Right cardiac atrium (tissue), 5 donors: ENCODE measurements around the gene FHIT. TPM values are rescaled to one million over a fixed set of nuclear protein-coding genes. Genes with fewer than 3 reads are reported as not detected.

Experiments
- ATAC-seq, 2 donors: fragments of 200-7000 bp; cut with Tn5 transposase; one replicate each; pipeline versions ENCODE4 v1.8.0 to v1.9.1; 2020; ENCODE audit warnings: moderate library complexity in 2 of 2, mild to moderate bottlenecking in 1 of 2
- DNase-seq, 3 donors: peaks; one replicate each; pipeline ENCODE4 v3.0.0-alpha.2; 2020
- H3K27ac ChIP-seq: one replicate; pipeline ENCODE4 v1.5.1; 2013; ENCODE audit warnings: mild to moderate bottlenecking, low read length, control low read depth, moderate library complexity
- H3K27me3 ChIP-seq: one replicate; pipeline ENCODE4 v1.6.1; 2013; ENCODE audit not compliant: control insufficient read depth, insufficient read depth
- H3K4me1 ChIP-seq: one replicate; pipeline ENCODE4 v1.6.1; 2013; ENCODE audit warnings: low read length; ENCODE audit not compliant: control insufficient read depth, insufficient read depth
- H3K4me3 ChIP-seq: one replicate; pipeline ENCODE4 v1.5.1; 2013; ENCODE audit warnings: low read length, control low read depth
- H3K9me3 ChIP-seq: one replicate; pipeline ENCODE4 v1.6.1; 2013; ENCODE audit warnings: low read length; ENCODE audit not compliant: control insufficient read depth
- WGBS: extraction: QIAGEN DNeasy Blood & Tissue Kit; methylation state at CpG from one replicate; pipeline ENCODE4 v1.1.7; 2013; 5-methylcytosine and 5-hydroxymethylcytosine counted together
- intact Hi-C, 4 donors: fragments of 100-400 bp; cut with DNase I; formaldehyde crosslinking; loops; one replicate each; pipeline versions ENCODE4 v1.11.0 to v1.14.0; 2022 to 2023
- polyA plus RNA-seq: library from polyadenylated mRNA; stranded (reverse); fragments of 200-250 nt; gene quantifications from one replicate; pipeline ENCODE4 v1.2.3, GENCODE V29; 2013
- total RNA-seq, 4 donors: library from RNA; stranded (reverse); fragmentation: NEBNext Ultra II Directional; extraction: Animal tissue kit (Norgen Biotek cat#: 25700); gene quantifications; one replicate each; pipeline ENCODE4 v1.2.1, GENCODE V29; 2021
- donor health status: healthy with polysubstance abuse.
- donor health status: DM: no; HTN: yes; CAD: no.
- donor health status: DM: no; HTN: no; CAD: no.
- donor health status: DM: no; HTN: yes; CAD: no; lungs with severe emphysema.
- donor health status: DM: yes; HTN: yes; CAD: no.

Gene FHIT
- total and polyA plus RNA-seq, 5 donors, result 16.5 to 25.8 (median 21.4) TPM

DNA sequence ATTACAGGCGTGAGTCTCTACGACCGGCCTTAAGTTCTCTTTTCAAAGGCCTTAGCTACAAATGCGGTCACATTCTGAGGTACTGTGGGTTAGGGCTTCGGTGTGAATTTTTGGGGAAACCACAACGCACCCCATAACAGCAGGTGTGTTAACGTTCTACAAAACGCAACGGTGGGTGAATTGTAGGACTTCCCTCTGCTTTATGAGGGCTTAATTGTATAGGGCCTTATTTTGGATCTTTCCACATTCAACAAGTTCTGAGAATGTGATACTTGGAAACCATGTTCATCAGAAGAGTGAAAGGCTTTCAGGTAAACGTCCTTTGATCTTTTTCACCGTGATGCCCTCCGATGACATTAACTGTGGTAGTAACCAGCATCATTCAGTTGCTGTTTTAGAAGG, 1202.8 kb downstream of the FHIT start:
- H3K4me1 ChIP-seq, result no peaks in the 10 kb centered on the region

DNA sequence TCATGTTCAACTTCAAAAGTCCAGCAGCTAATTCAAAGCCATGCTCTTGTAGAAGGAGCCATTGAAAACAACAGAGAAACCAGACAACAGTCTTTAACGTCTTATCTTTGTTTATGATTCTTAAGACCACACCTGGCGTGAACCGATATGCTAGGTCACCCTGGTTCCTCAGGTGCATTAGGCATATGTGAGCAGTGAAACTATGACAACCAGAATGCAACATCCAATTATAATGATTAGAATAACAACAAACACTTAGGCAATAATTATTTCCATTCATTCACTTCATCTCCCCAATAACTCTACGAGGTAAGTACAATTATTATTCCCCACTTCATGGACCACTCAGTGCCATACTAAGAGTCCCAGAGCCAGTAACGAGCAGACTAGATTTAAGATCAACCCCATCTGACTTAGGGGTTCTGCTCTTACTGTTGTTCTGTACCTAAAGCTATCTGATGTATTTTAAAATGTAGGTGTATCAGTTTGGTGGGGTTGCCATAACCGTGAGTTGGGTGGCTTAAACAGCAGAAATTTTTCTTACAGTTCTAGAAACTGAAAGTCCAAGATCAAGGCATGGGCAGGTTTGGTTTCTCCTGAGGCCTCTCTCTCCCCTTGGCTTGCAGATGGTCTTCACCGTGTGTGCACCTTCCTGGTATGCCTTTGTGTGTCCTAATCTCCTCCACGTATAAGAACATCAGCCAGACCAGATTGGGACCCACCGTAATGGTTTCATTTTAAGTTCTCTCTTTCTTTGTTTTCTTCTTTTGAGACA, 1203.6 kb downstream of the FHIT start:
- intact Hi-C loops, result no loop called here
- no peaks in the 10 kb centered on the region for H3K27me3 ChIP-seq
- ATAC-seq (no peak), DNase-seq (no peak)
- no peak overlapping the region for H3K27ac ChIP-seq
- no peaks in the 10 kb centered on the region for H3K9me3 ChIP-seq
- H3K4me3 ChIP-seq, result no peak overlapping the region
- no peaks in the 10 kb centered on the region for H3K4me1 ChIP-seq
- WGBS, result 89% methylated on average over 9 of the region's 9 CpGs

More for the DNA sequence above, 1202.8 kb downstream of the FHIT start:
- Histone ChIP-seq H3K27ac (no peak overlapping the region), H3K9me3 (no peaks in the 10 kb centered on the region), H3K27me3 (no peaks in the 10 kb centered on the region), H3K4me3 (no peak overlapping the region)
- intact Hi-C loops, result no loop called here
- ATAC-seq (no peak), DNase-seq (no peak)
- WGBS, result 92% methylated on average over 12 of the region's 12 CpGs

DNA sequence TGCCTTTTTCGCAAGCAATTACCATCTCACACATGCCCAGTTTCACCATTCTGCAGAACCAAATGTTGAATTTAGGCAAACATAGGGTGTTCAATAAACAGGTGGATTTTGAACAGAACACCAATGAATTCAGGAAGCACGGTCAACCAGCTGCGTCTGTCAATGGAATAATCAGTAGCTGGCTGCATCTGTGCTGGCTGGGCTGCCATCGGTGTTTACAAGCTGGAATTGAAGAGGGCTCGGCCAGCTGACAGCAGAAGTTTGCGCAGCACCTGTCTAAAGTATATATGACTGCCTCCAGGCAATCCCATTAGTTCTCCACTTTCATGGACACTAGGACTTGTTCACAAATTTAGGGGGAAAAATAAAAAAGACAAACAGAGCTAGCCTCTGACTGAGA, 1205.0 kb downstream of the FHIT start:
- Histone ChIP-seq H3K4me3 (no peak overlapping the region), H3K27ac (no peak overlapping the region), H3K4me1 (no peaks in the 10 kb centered on the region), H3K27me3 (no peaks in the 10 kb centered on the region), H3K9me3 (no peaks in the 10 kb centered on the region)
- intact Hi-C loops, result no loop called here
- DNase-seq, result no peak
- no peak for ATAC-seq
- 80% methylated on average over 6 of the region's 6 CpGs for WGBS

DNA sequence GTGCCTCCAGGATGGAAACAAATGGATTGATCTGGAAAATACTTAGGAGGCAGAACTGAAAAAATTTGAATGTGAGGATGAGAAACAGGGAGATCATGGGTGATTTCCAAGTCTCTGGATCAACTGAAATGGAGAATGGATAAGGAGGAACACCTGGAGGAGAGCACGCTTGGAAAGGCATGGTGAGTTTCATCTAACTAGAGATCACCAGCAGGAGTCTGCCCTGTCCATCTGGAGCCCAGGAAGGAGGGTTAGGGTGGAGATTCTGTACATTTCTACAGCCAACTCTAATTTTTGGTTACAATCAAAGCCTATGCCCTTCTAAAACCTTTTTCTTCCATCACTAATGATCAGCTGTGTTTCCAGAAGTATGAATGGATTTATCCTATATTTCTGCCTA, 1205.6 kb downstream of the FHIT start:
- H3K27ac ChIP-seq, result no peak overlapping the region
- no peak for DNase-seq
- no peaks in the 10 kb centered on the region for H3K9me3 ChIP-seq
- no peaks in the 10 kb centered on the region for H3K27me3 ChIP-seq
- no peaks in the 10 kb centered on the region for H3K4me1 ChIP-seq
- H3K4me3 ChIP-seq, result no peak overlapping the region
- no peak for ATAC-seq
- intact Hi-C loops, result no loop called here
- 98% methylated on average over 1 of the region's 1 CpG for WGBS

DNA sequence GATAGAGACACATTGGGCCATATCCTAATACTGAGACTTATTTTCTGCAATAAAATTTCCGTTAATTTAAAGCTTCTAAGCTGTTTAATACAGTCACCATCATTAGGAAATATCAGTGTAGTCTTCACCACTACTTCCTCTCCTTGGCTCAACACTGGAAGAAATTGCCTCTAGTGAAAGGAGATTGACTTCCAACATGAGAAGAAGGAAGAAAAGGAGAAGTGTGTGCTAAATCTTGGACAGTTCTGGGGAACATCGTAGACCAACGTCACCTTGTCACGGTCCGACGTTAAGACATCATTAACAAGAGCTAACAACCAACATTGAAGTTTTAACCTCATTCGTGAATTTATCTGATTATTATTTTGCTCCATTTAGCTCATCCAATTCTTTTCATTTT, 1214.4 kb downstream of the FHIT start:
- intact Hi-C loops, result no loop called here
- Histone ChIP-seq H3K4me3 (no peak overlapping the region), H3K9me3 (no peaks in the 10 kb centered on the region), H3K27ac (no peak overlapping the region), H3K27me3 (no peaks in the 10 kb centered on the region), H3K4me1 (no peaks in the 10 kb centered on the region)
- no peak for ATAC-seq
- 92% methylated on average over 7 of the region's 7 CpGs for WGBS
- DNase-seq, result no peak

DNA sequence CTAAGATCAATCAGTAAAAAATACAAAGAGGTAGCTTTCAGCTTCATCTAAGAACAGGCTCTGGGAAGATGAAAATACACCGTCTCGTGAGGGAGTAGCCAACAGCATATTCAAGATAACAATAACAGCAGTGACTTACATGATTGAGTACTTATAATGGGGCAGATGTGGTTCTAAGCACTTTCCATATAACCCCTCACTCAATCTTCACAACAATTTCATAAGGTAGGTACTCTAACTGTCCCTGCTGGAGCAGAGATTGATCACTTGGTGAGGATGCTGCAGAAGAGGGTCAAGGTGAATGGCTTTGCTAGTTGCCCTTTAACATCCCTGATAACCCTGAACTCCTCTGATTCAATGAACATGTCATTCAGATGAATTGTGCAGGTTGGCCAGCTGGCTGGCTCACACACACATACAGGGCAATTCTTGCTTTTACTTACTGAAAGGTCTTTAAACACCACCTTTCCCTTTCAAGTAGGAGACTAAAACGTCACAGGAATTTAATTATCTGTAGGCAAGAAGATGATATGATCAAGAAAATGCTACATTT, 1217.3 kb downstream of the FHIT start:
- intact Hi-C loops, result no loop called here
- ATAC-seq, result no peak
- WGBS, result 61% methylated on average over 3 of the region's 3 CpGs

DNA sequence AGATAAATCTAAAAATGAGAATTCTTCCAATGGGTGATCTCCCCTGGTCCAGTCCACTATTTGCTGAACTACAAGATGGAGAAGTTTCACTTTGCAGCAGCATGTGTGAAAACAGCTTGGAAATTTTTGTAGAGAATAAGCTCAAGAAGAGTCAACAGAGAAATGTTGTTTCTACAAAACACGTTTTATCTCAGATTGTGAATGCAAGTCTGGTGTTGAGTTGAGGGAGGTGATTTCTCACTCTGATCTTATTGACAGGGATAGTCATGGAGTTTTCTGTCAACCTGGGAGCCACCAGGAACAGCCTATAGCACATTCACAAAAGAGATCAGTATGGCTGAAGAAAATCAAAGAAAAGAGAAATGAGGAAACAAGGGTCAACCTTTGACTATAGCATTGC, 1220.3 kb downstream of the FHIT start:
- intact Hi-C loops, result no loop called here
- ATAC-seq (no peak), DNase-seq (no peak)
- Histone ChIP-seq H3K27me3 (no peaks in the 10 kb centered on the region), H3K27ac (no peak overlapping the region), H3K9me3 (no peaks in the 10 kb centered on the region), H3K4me1 (no peaks in the 10 kb centered on the region), H3K4me3 (no peak overlapping the region)
- WGBS, result 70% methylated on average over 1 of the region's 1 CpG

More for the DNA sequence above, 1217.3 kb downstream of the FHIT start:
- H3K4me1 ChIP-seq, result no peaks in the 10 kb centered on the region
- H3K27ac ChIP-seq, result no peak overlapping the region
- H3K9me3 ChIP-seq, result no peaks in the 10 kb centered on the region
- H3K27me3 ChIP-seq, result no peaks in the 10 kb centered on the region
- no peak for DNase-seq
- H3K4me3 ChIP-seq, result no peak overlapping the region

DNA sequence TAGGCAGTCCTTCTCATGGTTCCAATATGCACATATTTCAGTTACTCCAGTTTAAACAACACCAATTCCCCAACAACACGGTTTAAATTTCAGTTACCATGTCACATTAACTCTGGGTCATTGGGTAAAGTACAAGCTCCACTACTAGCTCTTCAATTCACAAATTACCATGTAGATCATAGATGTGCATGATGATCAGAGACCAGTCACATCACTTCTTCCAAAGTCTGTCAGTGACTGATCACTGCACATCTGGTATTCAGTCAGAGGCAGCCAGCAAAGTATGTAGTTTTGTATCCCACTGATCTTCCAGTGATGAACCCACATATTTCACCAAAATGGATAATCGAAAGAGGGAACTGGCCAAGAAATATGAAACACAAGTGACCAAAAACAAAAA, 1223.0 kb downstream of the FHIT start:
- 89% methylated on average over 2 of the region's 2 CpGs for WGBS
- no peak for ATAC-seq
- H3K27me3 ChIP-seq, result no peaks in the 10 kb centered on the region
- intact Hi-C loops, result no loop called here
- no peak overlapping the region for H3K27ac ChIP-seq
- no peaks in the 10 kb centered on the region for H3K9me3 ChIP-seq
- no peak overlapping the region for H3K4me3 ChIP-seq
- DNase-seq, result no peak
- no peaks in the 10 kb centered on the region for H3K4me1 ChIP-seq

DNA sequence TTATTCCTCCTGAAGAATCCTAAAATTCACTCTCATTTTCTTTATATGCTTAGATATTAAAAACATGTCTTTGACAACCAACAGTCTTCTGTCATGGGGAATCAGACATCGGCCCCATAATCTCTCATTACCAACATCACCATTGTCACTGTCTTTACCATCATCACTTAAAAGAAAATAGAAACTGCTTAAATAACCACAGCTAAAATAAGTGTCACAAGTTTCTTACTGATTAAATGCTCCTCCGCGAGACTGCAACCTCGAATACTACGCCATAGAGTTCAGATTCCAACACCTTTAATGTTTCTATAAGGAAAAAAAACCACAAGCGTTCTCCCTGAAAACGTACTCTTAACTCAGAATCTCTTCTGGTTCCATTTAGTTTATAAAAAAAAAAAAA, 1223.9 kb downstream of the FHIT start:
- H3K27me3 ChIP-seq, result no peaks in the 10 kb centered on the region
- ATAC-seq (no peak), DNase-seq (no peak)
- no peak overlapping the region for H3K27ac ChIP-seq
- no peaks in the 10 kb centered on the region for H3K9me3 ChIP-seq
- WGBS, result 90% methylated on average over 7 of the region's 7 CpGs
- H3K4me3 ChIP-seq, result no peak overlapping the region
- peaks cover under 1% of the 10 kb centered on the region for H3K4me1 ChIP-seq
- intact Hi-C loops, result no loop called here

DNA sequence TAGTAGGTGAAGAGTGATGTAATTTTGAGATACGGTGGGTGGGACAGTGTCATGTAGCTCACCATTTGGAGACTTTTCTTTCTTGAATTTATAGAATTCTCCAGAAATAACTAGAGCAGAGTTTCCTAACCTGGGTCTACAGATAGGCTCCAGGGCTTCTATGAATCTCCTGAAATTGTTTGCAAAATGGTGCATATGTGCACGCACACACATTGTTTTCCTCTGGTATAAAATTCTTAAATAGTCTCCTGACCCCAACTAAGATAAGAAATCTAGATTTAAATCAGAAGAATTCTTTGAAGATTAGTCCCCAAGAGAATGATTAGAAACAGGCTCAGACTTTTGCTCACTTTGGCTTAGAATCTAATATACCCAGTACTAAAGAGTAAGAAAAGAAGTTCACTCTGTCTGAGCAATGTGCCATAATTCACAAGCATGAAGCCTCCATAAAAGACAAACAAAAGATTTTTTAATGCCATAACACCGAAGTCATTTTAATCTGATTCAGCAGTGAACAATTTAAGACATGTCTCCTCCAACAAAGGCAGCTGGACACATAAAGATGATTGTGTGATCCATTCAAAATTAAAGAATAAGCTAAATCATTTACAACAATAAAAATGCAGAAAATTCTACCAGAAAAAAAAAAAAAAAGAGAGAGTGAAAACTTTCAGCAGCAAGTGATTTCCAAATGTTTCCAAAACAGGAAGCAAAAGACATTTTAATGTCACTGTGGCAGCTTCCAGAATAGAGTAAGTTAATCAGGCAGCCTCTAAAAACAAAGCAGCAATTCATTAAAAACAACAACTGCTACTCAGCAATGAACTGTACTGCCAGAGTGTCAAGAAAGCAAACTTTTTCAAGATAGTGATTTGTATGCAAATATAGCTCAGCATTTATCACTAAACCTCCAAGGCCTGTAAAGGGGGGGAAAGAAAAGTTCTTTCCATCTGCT, 1225.9 kb downstream of the FHIT start:
- no peaks in the 10 kb centered on the region for H3K27me3 ChIP-seq
- WGBS, result 78% methylated on average over 3 of the region's 3 CpGs
- no peak overlapping the region for H3K27ac ChIP-seq
- no peak for ATAC-seq
- no peaks in the 10 kb centered on the region for H3K9me3 ChIP-seq
- intact Hi-C loops, result no loop called here
- no peak overlapping the region for H3K4me3 ChIP-seq
- peaks cover 3% of the 10 kb centered on the region for H3K4me1 ChIP-seq
- no peak for DNase-seq

DNA sequence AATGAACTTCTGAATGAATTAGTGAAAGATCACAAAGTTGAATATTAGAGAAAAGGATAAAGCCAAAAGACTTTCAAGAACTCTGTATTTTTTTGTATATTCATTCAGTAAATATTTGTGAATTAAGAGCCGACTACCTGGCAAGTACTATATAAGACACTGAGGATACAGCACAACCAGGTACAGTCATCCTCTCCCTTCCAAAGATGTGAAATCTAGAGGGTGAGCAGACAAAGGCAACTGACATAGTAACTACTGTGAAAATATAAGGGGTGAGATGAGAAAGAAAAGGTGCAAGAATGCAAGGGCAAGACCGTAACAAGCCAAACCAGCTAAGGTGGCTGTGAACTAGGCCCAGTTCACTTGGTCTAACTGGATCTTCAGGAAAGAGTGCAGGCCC, 1226.9 kb downstream of the FHIT start:
- Histone ChIP-seq H3K27ac (no peak overlapping the region), H3K4me1 (peaks cover 3% of the 10 kb centered on the region), H3K9me3 (no peaks in the 10 kb centered on the region), H3K4me3 (no peak overlapping the region), H3K27me3 (no peaks in the 10 kb centered on the region)
- DNase-seq (no peak), ATAC-seq (no peak)
- intact Hi-C loops, result no loop called here
- WGBS, result 97% methylated on average over 2 of the region's 2 CpGs
